HG03432 (cell line): ENCODE results near the gene TESK2.
"Not testable (repeated sequence)": the region's sequence is repeated elsewhere in the genome, so short reads cannot be mapped to it uniquely, and the experiment has no call there.

Experiments used
- ATAC-seq: cut with Tn5 transposase; IDR thresholded peaks from one replicate; pipeline ENCODE4 v1.9.1; 2021; ENCODE audit warnings: mild to moderate bottlenecking, moderate library complexity; ENCODE audit not compliant: unreplicated experiment

TESK2 gene

DNA sequence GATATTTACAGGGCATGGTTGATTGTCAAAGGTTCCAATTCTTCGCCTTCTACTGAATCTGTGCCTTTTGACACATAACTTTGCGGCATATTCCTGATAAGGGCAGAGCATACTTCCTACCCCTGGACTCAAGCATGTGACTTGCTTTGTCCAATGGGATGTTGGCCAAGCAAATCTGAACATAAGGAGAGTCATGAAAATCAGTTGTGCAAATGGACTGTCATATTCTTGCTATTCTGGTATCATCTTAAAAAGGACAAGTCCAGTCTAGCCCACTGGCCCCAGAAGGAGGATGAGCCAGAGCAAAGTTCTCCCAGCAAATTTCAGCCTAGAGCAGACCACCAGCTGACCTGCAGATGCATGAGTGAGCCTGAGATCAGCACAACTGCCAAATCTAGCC lies 109.7 kb downstream of the TESK2 start:
- ATAC-seq: no peak

DNA sequence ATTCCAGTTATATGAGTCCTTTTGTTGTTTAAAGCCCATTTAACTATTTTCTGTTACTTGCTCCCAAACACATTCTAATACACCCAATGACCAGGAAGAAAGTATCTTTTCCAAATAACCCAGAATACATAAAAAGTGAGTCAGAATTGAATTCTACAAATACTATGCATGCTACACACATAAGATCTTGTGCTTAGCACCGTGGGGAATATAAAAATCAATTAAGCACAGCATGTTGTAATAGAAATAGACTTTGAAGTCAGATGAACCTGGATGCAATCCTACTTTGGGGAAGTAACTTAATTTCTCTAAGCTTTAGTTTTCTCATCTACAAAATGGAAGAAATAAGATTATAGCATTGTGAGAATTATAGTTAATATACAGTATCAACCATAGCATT lies 110.2 kb downstream of the TESK2 start:
- ATAC-seq: no peak

DNA sequence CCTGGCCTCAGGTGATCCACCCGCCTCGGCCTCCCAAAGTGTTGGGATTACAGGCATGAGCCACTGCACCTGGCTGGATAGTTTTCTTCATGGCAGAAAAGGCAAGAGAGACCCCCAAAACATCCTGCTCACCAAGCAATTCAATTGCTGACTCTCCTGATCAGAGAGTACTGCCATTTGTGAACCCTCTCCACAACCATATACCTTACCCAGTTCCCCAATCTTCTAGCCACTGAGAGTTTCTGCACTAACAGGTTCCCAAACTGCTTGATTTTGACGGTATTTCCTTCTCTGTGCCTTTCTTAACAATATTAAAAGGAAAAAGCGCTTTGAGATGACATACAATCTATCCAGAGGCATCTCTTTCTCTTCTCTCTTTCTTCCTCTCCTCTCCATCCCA lies 110.8 kb downstream of the TESK2 start:
- no peak for ATAC-seq

DNA sequence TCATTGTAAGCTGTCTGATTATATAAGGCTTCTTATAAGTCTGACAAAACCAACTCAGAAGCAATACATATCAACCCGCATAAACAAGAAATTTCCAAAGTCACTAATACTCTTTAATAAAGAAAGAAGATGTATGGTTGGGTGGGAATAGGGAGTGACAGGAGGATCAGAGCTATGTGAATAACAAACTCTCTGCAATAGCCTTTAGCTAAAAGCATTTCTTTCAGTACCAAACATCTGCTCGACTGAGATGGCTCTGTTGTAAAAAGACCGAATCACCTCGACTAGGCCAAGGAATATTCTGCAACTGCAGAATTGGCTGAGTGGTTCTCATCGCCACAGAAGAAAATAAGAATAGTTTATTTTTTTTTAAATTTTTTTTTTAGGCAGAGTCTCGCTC lies 111.4 kb downstream of the TESK2 start:
- no peak for ATAC-seq

DNA sequence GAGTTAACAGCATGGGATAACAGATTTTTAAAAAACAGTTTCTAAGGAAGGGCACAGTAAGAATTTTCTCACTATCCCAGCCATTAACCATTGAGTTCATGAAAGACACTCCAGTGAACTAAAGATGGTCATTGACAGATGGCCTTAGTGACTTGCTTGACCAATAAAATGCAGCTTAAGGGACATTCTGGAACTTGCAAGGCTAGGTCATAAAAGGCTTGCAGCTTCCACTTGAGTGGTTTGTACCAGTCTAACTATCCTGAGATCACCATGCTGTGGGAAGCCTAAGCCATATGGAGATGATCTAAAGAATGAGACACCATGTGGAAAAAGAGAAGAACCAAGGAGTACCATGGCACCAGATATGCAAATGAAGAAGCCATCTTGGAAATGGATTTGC lies 112.8 kb downstream of the TESK2 start:
- no peak for ATAC-seq

DNA sequence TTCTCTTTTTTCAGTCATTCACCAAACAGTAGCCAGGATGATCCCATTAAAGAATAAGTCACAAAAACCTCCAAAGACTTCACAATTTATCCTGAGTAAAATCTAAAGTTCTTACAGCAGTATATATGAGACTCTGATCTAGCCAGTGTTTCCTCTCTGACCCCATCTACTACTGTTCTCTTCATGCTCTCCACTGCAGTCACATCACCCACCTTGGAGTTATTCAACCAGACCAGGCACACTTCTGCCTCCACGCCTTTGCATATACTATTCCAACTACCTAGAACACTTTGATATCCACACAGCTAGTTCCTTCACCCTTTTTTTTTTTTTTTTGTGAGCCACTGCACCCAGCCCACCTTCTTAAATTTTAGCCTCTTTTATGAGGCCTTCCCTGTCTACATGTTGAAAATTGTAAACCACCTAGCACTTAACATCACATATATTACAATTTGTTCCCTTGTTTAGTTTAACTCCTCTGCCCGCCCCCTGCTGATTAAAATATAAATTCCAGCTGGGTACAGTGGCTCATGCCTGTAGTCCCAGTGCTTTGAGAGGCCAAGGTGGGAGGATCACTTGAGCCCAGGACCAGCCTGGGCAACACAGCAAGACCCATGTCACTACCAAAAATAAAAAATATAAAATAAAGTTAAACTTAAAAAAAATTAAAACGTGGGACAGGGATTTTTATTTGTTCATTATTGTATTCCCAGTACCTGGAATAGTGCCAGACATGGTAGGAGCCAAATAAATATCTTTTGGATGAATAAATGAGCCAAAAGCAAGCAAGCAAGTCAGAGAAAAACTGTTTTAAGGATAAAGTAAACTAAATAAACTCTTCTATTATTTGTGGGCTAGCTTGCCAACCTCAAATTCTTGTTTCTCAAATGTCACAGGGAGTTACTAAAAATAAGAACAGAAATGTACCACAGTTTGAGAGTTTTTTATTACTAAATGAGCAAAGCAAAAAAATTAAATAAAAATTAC lies 115.6 kb downstream of the TESK2 start:
- ATAC-seq: no peak

DNA sequence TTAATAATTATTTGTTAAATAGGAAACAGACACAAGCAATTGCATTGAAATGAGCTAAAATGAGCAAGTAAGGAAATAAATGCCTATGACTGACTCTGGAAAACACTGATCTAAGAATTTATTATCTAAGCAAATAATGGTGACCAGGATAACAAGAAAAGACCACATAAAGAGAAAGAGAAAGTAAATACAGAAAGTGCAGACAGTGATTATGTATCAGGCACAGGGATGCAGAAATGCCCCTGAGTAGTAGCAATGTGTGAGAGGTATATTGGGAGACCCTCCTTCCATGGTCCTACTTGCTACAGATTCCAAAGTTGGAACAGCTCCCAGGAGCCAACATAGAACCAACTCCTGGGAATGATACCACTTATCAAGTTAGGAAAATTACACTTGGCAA lies 117.4 kb downstream of the TESK2 start:
- ATAC-seq: no peak

DNA sequence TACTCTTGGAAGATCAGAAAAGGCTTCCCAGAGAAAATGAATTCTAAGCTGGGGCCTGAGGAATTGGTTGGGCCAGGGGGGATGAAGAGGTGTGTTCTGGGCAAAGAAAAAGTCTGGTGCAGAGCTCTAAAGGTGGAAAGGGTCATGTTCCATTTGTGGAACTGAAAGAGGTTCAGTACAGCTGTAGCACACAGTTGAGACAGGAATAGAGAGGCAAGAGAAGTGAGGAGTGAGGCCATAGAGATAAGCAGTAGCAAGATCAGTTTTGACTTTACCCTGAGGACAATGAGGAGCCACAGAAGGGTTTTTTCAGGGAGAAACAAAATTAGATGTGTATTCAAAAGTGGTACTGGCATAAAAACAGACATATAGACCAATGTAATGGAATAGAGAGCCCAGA lies 120.4 kb downstream of the TESK2 start:
- ATAC-seq: peak; percentile 83

DNA sequence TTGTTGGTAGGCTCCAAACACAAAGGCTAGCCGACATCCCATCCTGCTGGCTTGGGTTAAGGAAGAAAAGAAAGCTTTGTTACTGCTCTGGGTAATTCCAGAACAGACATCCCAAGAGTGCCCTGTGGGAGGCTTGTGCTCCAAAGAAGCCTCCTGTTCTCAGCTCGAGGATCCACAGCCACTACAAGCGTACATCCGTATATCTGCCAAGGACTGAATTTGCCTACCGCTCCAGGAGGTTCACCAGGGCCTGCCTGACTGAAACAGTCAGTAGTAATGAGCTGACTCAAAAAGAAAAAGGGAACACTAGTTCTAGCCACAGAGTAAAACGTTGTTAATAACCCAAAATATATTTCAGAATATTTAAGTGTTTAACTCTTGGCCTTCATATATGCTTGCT lies 125.9 kb downstream of the TESK2 start:
- ATAC-seq: peak; percentile 75

DNA sequence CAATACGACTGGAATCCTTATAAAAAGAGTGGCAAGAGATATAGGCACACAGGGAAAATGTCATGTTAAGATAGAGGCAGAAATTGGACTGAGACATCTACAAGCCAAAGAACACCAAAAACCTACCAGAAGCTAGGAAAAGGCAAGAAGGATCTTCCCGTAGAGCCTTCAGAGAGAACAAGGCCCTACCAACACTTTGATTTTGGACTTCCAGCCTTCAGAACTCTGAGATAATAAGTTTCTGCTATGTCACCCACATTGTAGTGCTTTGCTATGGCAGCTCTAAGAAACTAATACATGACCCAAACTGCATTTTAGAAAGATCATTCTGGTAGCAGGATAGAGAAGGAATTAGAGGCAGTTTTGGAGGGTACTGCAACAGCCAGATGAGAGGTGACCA lies 126.7 kb downstream of the TESK2 start:
- ATAC-seq: no peak

DNA sequence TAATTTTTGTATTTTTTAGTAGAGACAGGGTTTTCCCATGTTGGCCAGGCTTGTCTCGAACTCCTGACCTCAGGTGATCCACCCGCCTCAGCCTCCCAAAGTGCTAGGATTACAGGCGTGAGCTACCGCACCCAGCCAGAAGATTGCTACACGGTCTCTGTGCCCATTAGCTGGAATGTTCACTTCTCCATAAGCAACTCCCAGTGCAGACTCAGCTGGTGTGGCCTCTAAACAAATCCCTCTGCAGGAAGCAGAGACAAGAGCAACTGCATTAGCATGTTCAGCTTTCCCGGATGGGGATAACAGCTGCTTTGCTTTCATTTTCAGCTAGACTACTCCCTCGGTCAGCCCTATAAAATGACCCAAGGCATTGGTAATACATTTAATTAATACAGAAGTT lies 130.0 kb downstream of the TESK2 start:
- not testable (repeated sequence) for ATAC-seq

DNA sequence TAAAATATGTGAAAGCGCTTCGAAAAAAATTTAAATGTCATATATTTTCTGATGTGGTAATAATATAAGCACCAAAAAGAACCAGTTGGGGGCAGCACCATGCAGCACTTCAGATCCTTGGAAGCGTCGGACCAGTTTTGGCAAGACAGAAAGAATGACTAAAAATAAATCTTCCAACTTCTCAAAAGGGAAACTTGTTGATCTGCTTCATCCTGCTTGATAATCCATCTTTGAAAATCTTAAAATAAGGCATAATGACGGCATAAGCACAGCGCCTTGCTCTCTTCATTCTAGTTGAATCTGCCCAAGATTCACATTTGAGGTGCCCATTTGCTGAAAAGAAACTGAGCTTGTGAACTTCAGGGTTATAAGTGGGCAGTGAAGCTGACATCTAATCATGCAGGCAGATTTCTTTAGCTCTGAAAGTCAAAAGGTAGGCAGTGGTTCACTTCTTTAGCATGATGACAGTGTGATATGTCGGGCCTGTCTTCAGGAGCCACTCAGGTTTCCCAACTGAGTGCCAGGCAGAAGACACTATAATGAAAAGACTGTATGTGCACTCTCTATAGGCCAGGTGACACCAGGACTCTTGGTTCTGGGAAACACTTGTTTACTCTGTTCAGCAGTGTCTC lies 131.0 kb downstream of the TESK2 start:
- ATAC-seq: no peak

DNA sequence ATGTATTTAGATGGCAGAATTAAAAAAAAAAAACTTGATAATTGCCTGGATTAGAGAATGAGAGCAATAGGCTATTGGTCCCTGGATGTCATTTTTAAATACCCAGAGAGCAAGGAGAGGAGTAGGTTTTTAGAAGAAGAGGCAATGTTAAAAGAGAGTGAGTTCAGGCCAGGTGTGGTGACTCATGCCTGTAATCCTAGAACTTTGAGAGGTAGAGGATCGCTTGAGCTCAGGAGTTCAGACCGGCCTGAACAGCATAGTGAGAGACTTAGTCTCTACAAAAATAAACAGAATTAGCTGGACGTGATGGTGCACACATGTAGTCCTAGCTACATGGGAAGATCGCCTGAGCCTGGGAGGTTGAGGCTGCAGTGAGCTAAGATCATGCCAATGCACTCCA lies 134.8 kb downstream of the TESK2 start:
- no peak for ATAC-seq

DNA sequence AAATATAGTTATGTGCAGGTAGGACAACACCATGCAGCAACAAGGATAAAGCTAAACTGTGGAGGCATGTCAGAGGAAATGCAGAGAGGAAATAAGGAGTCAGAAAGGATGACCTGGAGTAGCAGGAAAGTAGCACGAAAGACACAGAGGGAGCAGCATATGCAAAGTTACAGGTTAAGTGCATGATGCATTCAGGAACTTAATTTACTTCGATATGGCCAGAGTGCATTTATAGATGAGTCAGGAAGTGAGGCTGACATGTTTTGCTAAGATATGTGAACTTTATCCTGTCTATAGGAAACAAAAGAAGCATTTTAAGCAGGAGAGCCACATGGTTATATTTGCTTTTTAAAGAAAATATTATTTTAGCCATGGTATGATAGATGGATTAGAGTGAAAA lies 135.3 kb downstream of the TESK2 start:
- no peak for ATAC-seq

DNA sequence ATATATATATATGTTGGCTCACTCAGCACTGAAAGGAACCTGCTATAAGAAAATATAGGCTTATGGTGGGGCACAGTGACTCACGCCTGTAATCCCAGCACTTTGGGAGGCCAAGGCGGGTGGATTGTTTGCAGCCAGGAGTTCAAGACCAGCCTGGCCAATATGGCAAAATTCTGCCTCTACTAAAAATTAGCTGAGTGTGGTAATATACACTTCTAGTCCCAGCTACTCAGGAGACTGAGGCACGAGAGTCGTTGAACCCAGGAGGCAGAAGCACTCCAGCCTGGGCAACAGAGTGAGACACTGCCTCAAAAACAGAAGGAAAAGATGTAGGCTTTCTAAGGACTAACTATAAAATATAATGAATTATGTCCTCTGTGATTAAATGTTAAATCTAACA lies 136.1 kb downstream of the TESK2 start:
- no peak for ATAC-seq

DNA sequence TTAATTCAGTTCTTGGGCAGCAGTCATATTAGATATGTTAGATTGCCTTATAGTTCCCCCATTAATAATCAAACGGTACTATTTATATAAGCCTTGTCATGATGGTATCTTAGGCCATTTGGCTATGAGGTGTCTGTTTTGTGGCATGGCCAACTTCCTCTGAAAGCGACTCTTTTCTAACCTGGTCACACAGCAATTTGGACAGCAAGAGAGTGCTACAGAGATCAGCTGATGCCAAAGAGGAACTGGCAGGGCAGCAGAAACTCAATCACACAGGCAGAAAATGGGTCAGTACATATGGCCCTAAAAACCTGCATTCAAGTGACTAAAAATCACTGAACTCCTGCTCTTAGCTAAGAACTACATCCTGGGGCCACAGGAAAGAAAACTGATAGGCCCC lies 137.3 kb downstream of the TESK2 start:
- ATAC-seq: no peak

DNA sequence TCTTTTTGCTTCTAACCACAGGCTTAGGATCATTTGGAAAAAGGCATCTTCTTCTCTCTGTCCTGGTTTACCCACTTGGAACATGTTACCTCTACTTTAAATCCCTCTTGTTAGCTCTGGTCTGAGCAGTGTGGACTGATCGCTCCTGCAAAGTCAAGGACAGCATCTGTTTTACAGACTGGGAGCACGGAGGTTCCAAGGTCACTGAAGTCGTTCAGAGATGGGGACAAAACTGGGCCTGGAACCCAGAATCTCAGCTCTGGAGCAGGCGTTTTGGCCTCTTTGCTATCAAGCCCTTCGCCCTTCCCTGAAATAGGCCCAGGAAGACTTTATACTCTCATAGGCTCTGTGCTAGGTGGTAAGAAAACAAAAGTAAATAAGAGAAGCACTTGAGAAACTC lies 139.5 kb downstream of the TESK2 start:
- no peak for ATAC-seq

DNA sequence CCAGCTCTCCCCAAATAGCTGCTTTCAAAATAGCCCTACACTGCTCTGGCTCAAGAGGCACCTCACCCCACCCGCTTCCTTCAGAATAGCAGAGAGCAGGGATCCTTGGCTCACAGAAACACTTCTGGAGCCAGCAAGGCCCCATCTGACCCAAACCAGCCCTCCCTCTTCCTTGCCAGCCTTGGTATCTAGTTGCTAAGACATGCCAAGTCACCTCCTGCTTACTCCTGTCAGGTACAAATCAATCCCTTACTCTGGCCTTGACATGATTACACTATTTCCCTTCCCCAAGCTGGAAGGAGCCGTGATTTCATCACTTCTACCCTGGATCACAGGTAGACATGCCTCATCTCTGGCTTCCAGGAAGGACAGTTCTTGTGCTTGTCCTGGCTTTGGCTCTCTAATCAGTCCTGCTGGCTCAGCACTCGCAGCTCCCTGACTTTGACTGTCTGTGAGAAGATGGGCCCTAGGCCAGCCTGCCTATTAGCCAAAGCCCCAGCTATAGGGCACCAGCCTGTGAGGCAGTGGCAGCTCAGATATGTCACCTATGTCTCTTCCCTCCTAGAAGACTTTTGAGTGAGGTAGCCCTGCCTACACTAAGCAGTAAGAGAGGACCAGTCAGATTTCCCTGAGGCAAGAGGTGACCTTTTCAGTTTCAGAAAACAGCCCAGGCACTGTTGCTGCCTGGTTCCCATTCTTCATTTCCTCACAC lies 141.8 kb downstream of the TESK2 start:
- ATAC-seq: no peak

DNA sequence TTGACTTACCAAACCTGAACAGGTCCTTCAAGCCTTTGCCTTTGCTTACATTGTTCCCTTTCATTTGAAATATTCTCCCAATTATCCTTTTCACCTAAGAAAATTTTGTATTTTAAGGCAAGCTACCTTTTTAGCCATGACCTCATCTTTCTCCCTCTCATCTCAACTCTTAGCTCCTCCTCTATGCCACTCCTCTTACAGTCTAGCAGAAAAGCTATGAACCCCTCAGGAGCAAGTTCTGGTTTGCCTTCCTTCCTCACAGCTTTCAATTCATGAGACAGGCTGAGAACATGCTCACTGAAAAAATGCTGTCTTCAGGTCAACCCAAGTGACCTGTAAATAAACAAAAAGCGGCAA lies 142.4 kb downstream of the TESK2 start:
- no peak for ATAC-seq

DNA sequence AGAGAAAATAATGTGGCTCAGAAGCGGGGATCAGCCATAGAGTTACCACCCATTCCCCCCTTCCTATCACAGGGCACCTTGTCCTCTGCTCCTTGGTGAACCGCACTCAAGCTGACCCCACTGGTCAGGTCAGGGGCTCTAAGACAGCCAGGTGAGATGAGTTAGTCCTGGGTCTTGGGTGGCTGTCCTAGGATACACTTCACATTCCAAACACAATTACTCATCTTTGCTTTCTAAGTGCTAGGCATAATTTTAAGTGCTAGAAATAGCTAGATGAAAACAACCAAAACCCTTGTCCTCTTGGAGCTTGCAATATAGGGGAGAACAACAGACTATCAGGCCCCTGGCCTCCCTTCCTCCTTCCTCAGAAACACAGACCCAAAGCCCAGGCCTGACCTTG lies 142.9 kb downstream of the TESK2 start:
- no peak for ATAC-seq

DNA sequence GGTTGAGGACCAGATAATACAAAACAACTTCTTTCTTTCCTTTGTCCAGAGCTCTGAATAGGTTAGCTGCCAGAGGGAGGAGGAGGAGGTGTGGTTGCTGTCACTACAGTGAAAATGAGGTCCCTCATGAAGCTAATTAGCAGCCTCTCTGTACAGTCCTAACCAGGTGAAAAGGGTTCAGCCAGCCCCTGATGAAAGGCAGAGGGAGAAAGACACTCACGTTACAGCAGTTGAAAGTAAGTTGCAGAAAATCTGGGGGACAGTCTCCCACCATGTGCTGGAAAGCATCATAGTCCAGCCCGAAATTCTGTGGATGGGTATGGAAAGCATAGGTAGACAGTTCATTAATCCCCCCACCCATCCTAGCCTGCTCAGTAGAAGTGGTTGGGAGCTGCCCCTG lies 144.5 kb downstream of the TESK2 start:
- no peak for ATAC-seq

DNA sequence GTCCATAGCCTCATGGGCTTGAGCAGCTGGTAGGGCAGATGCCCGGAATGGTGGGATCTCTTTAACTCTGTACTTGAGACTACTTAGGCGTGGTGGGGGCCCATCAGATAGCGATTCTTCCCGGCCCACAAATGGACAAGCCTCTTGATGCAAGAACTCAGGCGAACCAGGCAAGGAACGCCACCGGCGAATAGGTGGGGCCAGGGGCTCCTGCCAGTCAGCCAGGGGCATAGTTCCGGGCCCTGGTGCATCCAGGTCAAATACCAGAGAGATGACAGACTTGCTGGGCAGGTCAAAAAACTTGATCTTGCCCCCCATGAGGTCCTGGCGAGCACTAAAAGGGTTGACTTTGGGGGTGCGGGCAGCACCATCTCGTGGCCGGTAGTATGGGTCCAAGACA lies 145.9 kb downstream of the TESK2 start:
- no peak for ATAC-seq
